ENCODE results near the gene RPS14. TPM values are rescaled to one million over a fixed set of nuclear protein-coding genes. Genes with fewer than 3 reads are reported as not detected.

The RPS14 gene
- polyA plus RNA-seq, 1 experiment: 2,496 TPM

- ChIA-PET CTCF (interaction anchor here (0.6 to 3.0 kb wide), 10 partner anchors 11 to 185 kb away, joined by 3 to 10 read pairs (median 4); partner anchors contain the start of gene NDST1), POLR2A (interaction anchor here (1.3 kb wide), 1 partner anchor 19 kb away, joined by 6 read pairs; no protein-coding TSS in a partner anchor)
- DNase-seq (ENCODE audit: low read depth): peak; percentile 66
- H3K36me3 ChIP-seq (ENCODE audit: control insufficient read depth, insufficient read depth, low read length): peaks cover 7% of the 10 kb centered on the region; the same call in 1 of the 2 replicates
- no peak for TF ChIP-seq CTCF (IDR thresholded peaks at IDR 0.05; ENCODE audit: insufficient read depth, low read depth, low read length)
- H3K27me3 ChIP-seq (ENCODE audit: control insufficient read depth, insufficient read depth, low read length): no peaks in the 10 kb centered on the region
- no peak overlapping the region for H3K4me3 ChIP-seq (ENCODE audit: low read depth, low read length)
These were observed 47.9 kb upstream of the RPS14 start for GRCh38 chr5:150497274-150497988.

- ChIA-PET CTCF (interaction anchor here (0.6 to 3.0 kb wide), 5 partner anchors 12 to 185 kb away, joined by 3 to 10 read pairs (median 5); partner anchors contain the start of gene NDST1), POLR2A (no interaction called here)
- peaks cover 6% of the 10 kb centered on the region; the same call in 1 of the 2 replicates for H3K36me3 ChIP-seq (ENCODE audit: control insufficient read depth, insufficient read depth, low read length)
- H3K27me3 ChIP-seq (ENCODE audit: control insufficient read depth, insufficient read depth, low read length): no peaks in the 10 kb centered on the region
- H3K4me3 ChIP-seq (ENCODE audit: low read depth, low read length): no peak overlapping the region
- DNase-seq (ENCODE audit: low read depth): no peak
- no peak for TF ChIP-seq CTCF (IDR thresholded peaks at IDR 0.05; ENCODE audit: insufficient read depth, low read depth, low read length)
These were observed 47.0 kb upstream of the RPS14 start for GRCh38 chr5:150496534-150496933.

GRCh38 chr5:150496098-150496497 lies 46.6 kb upstream of the RPS14 start:
- no peak for TF ChIP-seq CTCF (IDR thresholded peaks at IDR 0.05; ENCODE audit: insufficient read depth, low read depth, low read length)
- Histone ChIP-seq H3K36me3 (ENCODE audit: control insufficient read depth, insufficient read depth, low read length) (peaks cover 5% of the 10 kb centered on the region; the same call in 1 of the 2 replicates), H3K4me3 (ENCODE audit: low read depth, low read length) (no peak overlapping the region), H3K27me3 (ENCODE audit: control insufficient read depth, insufficient read depth, low read length) (no peaks in the 10 kb centered on the region)
- ChIA-PET CTCF (interaction anchor here (0.8 kb wide), 1 partner anchor 12 kb away, joined by 3 read pairs; the partner anchor contains the start of gene NDST1), POLR2A (no interaction called here)
- DNase-seq (ENCODE audit: low read depth): no peak

- no peak for DNase-seq (ENCODE audit: low read depth)
- Histone ChIP-seq H3K36me3 (ENCODE audit: control insufficient read depth, insufficient read depth, low read length) (peaks cover 2% of the 10 kb centered on the region), H3K4me3 (ENCODE audit: low read depth, low read length) (no peak overlapping the region), H3K27me3 (ENCODE audit: control insufficient read depth, insufficient read depth, low read length) (no peaks in the 10 kb centered on the region)
- ChIA-PET POLR2A (interaction anchor here (0.7 to 1.3 kb wide), 3 partner anchors 19 to 25 kb away, joined by 3 to 40 read pairs (median 3); no protein-coding TSS in a partner anchor), CTCF (interaction anchor here (1.7 kb wide), 1 partner anchor 52 kb away, joined by 4 read pairs; no protein-coding TSS in a partner anchor)
- no peak for TF ChIP-seq CTCF (IDR thresholded peaks at IDR 0.05; ENCODE audit: insufficient read depth, low read depth, low read length)
These were observed 43.1 kb upstream of the RPS14 start for GRCh38 chr5:150492621-150493020.

GRCh38 chr5:150491876-150492275 lies 42.3 kb upstream of the RPS14 start:
- Histone ChIP-seq H3K36me3 (ENCODE audit: control insufficient read depth, insufficient read depth, low read length) (peaks cover 2% of the 10 kb centered on the region), H3K4me3 (ENCODE audit: low read depth, low read length) (no peak overlapping the region), H3K27me3 (ENCODE audit: control insufficient read depth, insufficient read depth, low read length) (no peaks in the 10 kb centered on the region)
- no peak for DNase-seq (ENCODE audit: low read depth)
- CTCF ChIA-PET: interaction anchor here (1.2 kb wide), 1 partner anchor 32 kb away, joined by 4 read pairs; no protein-coding TSS in a partner anchor
- POLR2A ChIA-PET: interaction anchor here (0.5 to 0.6 kb wide), 2 partner anchors 66 to 114 kb away, joined by 3 to 25 read pairs; no protein-coding TSS in a partner anchor
- TF ChIP-seq CTCF (IDR thresholded peaks at IDR 0.05; ENCODE audit: insufficient read depth, low read depth, low read length): no peak

All from BJ (cell line).